ENCODE measurements around the gene TPD52L1. TPM values are rescaled to one million over a fixed set of nuclear protein-coding genes. Genes with fewer than 3 reads are reported as not detected.
"Not testable (repeated sequence)": the region's sequence is repeated elsewhere in the genome, so short reads cannot be mapped to it uniquely, and the experiment has no call there.

Gene TPD52L1
- total RNA-seq, result 15.6 TPM

- no peak for DNase-seq
Measured at GRCh38 chr6:125153391-125154117, at the start of gene TPD52L1. TPD52L1 (plus strand) TSS chr6:125153773; CDS start chr6:125153952, 179 bp downstream.

GRCh38 chr6:125104425-125104824, 49.1 kb upstream of the TPD52L1 start:
- no peak for DNase-seq

GRCh38 chr6:125107048-125107447, 46.5 kb upstream of the TPD52L1 start:
- no peak for DNase-seq

- DNase-seq, result no peak
Measured at GRCh38 chr6:125107896-125108295, 45.7 kb upstream of the TPD52L1 start.

GRCh38 chr6:125110056-125110455, 43.5 kb upstream of the TPD52L1 start:
- DNase-seq, result no peak

GRCh38 chr6:125111219-125111983, 42.2 kb upstream of the TPD52L1 start:
- DNase-seq, result no peak

GRCh38 chr6:125112934-125113333, 40.6 kb upstream of the TPD52L1 start:
- no peak for DNase-seq

GRCh38 chr6:125114248-125114858, 39.2 kb upstream of the TPD52L1 start:
- DNase-seq, result peak; percentile 53

- no peak for DNase-seq
Measured at GRCh38 chr6:125116170-125116569, 37.4 kb upstream of the TPD52L1 start.

GRCh38 chr6:125116710-125117109, 36.9 kb upstream of the TPD52L1 start:
- no peak for DNase-seq

GRCh38 chr6:125117818-125118217, 35.8 kb upstream of the TPD52L1 start:
- no peak for DNase-seq

GRCh38 chr6:125120054-125120590, 33.5 kb upstream of the TPD52L1 start:
- no peak for DNase-seq

- no peak for DNase-seq
Measured at GRCh38 chr6:125121894-125122293, 31.7 kb upstream of the TPD52L1 start.

GRCh38 chr6:125123051-125123450, 30.5 kb upstream of the TPD52L1 start:
- no peak for DNase-seq

GRCh38 chr6:125123468-125124048, 30.0 kb upstream of the TPD52L1 start:
- DNase-seq, result no peak

- no peak for DNase-seq
Measured at GRCh38 chr6:125124049-125124669, 29.4 kb upstream of the TPD52L1 start.

- not testable (repeated sequence) for DNase-seq
Measured at GRCh38 chr6:125125856-125126255, 27.7 kb upstream of the TPD52L1 start.

- no peak for DNase-seq
Measured at GRCh38 chr6:125129354-125129753, 24.2 kb upstream of the TPD52L1 start.

- no peak for DNase-seq
Measured at GRCh38 chr6:125132058-125132457, 21.5 kb upstream of the TPD52L1 start.

GRCh38 chr6:125136378-125136777, 17.2 kb upstream of the TPD52L1 start:
- no peak for DNase-seq

- DNase-seq, result no peak
Measured at GRCh38 chr6:125138083-125138482, 15.5 kb upstream of the TPD52L1 start.

GRCh38 chr6:125140808-125141207, 12.8 kb upstream of the TPD52L1 start:
- DNase-seq, result no peak
